ENCODE data around the gene ADPRH.
"Not testable (repeated sequence)": the region's sequence is repeated elsewhere in the genome, so short reads cannot be mapped to it uniquely, and the experiment has no call there.

ADPRH gene

DNA sequence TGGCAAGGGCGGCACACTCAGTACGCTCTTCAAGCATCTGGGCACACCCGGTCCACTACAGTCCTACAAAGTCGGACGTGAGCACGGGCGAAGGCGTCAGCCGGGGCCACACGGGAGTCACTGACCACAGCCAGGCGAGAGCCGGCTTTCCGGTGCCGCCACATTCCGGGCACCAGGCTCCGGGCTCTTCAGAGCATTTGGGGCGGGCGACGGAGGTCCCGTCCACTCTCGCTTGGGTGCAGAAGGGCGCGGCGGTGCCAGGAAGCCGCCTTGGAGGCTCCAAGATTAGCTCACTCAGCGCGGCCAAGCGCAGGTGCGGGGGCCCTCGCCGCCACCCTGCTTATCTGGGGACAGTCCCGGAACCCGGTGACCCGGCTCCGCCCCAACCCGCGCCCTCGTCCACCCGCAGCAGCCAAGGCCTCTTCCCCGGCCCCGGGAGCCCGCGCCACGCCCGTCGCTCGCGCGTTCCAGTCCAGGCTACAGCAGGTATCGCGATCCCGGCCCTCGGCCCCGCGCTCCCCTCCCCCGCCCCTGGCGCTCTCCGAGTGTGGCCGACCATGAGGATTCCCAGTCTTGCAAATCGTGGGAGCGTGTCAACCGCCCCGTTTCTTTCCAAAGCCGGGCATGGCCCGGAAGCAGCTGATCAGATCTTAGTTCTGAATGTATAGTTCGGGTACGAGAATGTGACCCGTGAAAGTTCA is at the start of gene ADPRH:
TSS of gene ADPRH (plus strand) at position 127 of the 701 bp plus-strand sequence. CDS start 2,678 bp downstream, outside the sequence.
- DNase-seq (ENCODE audit: low spot score), result peak; percentile 24

DNA sequence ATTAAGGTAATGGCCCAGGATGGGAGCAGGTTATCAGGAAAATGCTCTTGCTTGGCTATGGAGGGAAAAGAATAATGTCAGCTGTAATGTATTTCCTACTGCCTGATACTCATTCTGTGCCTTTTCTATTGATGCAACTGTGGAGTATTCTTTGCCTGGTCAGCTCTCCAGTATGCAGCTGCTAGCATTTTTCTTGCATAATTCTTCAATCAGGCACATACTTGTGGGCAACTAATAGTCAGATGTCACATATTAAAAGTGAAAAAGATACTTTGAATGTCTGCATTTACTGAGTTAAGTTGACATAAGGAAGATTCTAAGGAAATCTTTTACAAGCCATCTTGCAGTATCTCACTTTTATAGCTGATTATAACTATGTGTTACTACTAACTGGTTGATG is 49.4 kb upstream of the ADPRH start:
- DNase-seq (ENCODE audit: low spot score), result no peak

GRCh38 chr3:119530456-119530855 is 48.8 kb upstream of the ADPRH start:
- no peak for DNase-seq (ENCODE audit: low spot score)

DNA sequence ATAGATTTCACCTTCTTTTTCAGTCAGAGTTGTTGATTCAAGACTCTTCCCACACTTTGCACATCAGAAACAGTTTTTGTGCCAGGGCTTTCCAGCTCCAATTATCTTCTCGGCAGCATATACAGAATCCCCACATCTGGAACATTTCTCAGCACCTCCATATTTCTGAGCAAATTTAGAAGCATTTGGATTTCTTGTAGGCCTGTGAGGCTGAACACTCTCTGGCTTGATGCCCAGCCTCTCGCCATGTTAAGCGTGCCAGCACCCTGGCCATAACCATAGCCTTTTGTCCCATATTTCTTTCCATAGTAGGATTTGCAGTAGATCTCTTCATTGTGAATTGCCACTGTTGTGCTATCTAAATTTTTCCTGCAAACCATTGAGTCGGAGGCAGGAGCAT is 48.1 kb upstream of the ADPRH start:
- no peak for DNase-seq (ENCODE audit: low spot score)

GRCh38 chr3:119534296-119534695 is 45.0 kb upstream of the ADPRH start:
- no peak for DNase-seq (ENCODE audit: low spot score)

DNA sequence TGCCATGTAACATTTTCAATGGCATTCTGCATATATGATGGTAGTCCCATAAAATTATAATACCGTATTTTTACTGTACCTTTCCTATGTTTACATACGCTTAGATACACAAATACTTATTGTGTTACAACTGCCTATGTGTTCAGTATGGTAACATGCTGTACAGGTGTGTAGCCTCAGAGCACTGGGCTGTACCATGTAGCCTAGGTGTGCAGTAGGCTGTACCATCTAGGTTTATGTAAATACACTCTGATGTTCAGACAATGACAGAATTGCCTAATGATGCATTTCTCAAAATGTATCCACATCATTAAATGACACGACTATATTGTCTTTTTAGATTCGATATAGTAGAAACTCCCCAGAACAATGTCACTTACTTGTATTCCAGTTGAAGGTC is 42.5 kb upstream of the ADPRH start:
- no peak for DNase-seq (ENCODE audit: low spot score)

DNA sequence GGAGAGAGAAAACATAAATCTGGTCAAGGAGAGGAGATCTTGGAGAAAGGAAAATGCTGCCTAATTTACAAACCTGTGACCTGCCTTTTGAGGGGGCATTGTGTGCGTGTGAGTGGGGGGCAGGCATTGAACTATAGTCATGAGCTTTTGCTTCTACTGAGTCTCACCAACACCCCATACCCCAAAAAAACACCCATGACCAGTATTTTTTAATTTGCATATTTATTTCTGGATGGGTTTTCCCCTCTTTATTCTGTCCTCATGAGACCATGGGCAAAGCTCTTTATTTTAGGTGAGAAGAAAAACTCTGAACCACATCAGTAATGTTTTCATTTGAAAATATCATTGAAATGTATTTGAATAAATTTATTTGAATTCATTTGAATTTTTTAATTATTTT is 40.5 kb upstream of the ADPRH start:
- no peak for DNase-seq (ENCODE audit: low spot score)

GRCh38 chr3:119541547-119541946 is 37.7 kb upstream of the ADPRH start:
- no peak for DNase-seq (ENCODE audit: low spot score)

GRCh38 chr3:119542168-119542767 is 37.0 kb upstream of the ADPRH start:
- no peak for DNase-seq (ENCODE audit: low spot score)

DNA sequence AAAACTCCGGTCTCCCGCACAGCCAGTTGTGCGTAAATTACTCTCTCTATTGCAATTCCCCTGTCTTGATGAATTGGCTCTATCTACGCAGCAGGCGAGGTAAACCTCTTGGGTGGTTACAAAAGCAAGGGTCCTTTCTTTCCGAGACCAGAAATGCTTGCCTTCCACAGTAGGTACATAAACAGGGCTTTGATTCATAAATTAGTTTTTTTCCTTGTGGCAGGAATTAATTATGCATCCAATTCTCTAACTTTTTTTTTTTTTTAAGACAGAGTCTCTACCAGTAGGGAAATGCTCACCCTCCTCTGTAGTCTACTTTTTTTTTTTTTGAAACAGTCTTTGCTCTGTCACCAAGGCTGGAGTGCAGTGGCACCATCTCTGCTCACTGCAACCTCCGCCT is 36.1 kb upstream of the ADPRH start:
- no peak for DNase-seq (ENCODE audit: low spot score)

GRCh38 chr3:119547227-119547626 is 32.1 kb upstream of the ADPRH start:
- no peak for DNase-seq (ENCODE audit: low spot score)

DNA sequence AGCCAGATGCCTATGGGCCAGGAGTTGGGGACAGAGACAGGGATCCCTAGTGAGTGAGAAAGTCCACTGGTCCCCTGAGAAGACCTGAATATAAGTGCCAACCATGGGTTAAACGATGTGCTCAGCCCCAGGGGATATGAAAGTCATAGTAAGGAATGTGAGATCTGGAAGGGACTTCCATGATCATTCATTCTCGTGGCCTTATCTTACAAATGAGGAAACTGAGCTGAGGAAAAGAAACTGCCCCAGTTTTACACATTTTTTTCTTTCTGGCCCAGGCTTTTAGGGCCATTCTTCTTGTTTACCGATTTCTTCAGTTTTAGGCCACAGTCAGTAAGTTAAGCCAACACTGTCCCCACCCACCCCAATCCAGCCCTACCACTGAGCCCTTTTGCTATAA is 31.0 kb upstream of the ADPRH start:
- no peak for DNase-seq (ENCODE audit: low spot score)

GRCh38 chr3:119550192-119550910 is 28.9 kb upstream of the ADPRH start:
- no peak for DNase-seq (ENCODE audit: low spot score)

DNA sequence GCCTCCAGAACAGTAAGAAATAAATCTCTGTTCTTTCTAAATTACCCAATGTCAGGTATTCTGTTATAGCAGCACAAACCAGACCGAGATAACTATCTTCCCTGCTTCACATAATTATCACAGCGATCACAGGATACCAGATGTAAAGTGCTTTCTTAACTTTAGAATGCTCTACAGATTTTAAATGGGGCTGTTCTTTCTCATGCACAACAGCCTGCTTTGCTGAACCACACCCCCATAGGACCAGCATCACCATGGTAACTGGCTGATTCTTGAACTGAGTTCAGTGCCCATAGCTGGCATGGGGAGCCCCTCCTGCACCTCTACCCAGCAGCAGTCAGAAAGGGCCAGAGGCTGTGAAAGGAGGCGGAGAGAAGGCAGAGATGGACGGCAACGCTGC is 27.7 kb upstream of the ADPRH start:
- no peak for DNase-seq (ENCODE audit: low spot score)

DNA sequence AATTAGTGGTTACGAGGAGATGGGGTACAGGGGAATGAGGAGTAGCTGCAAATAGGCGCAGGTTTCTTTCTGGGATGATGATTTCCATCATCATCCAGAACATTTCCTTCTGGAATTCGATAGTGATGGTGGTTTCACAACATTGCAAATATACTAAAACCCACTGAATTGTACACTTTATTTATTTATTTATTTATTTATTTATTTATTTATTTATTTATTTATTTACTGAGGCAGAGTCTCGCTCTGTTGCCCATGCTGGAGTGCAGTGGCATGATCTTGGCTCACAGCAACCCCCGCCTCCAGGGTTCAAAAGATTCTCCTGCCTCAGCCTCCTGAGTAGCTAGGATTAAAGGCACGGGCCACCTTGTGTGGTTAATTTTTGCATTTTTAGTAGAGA is 26.4 kb upstream of the ADPRH start:
- not testable (repeated sequence) for DNase-seq (ENCODE audit: low spot score)

- no peak for DNase-seq (ENCODE audit: low spot score)
Observed at GRCh38 chr3:119553823-119554415, 25.4 kb upstream of the ADPRH start.

GRCh38 chr3:119555309-119555735 is 24.0 kb upstream of the ADPRH start:
- no peak for DNase-seq (ENCODE audit: low spot score)

- no peak for DNase-seq (ENCODE audit: low spot score)
Observed at GRCh38 chr3:119555929-119556328, 23.4 kb upstream of the ADPRH start.

- no peak for DNase-seq (ENCODE audit: low spot score)
Observed at GRCh38 chr3:119557192-119557876, 22.0 kb upstream of the ADPRH start.

GRCh38 chr3:119557877-119558269 is 21.4 kb upstream of the ADPRH start:
- no peak for DNase-seq (ENCODE audit: low spot score)

DNA sequence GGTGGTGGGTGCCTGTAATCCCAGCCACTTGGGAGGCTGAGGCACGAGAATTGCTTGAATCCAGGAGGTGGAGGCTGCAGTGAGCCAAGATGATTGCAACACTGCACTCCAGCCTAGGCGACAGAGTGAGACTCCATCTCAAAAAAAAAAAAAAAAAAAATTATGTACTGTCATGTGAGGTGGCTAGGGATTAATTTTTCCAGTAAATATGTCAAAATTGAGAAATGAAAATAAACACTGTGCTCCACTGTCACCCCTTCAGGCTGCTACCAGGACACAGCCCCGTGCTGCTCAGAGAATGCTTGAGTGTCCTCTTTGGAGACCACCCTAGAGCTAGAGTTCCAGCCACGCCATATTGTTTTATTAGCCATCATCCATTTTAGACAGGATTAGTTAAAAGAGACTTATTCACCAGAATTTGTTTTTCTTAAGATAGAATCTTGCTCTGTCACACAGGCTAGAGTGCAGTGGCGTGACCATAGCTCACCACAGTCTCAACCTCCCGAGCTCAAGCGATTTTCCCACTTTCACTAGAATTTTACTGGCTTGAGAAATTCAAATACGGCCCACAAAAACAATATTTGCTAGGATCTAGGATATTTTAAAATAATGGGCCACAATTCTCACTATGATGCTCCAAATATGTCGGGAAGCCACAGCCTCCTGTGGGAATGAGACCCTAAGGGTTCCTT is 20.5 kb upstream of the ADPRH start:
- DNase-seq (ENCODE audit: low spot score), result no peak

All from CD4-positive, alpha-beta T cell treated with Interleukin-6 at 100 ng/mL for 8 hours (primary cell).